ENCODE measurements around the gene CIT.

DNA sequence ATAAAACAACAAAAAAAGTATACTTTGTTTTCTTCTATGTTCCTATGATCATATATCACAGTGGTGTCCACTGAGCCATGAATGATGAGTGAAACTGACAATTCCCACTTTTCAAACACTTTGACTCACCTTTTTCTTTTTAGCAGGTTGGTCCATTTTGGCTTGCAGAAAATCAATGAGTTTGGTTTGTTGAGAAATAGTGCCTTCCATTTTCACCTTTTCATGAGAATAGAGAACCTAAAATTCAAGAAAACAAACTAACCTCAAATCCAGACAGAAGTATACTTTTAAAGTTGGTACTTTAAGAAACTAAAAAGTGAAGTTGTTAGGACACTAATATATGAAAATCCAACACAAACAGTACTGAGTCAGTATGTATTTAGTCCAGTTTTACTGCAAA is 156.8 kb downstream of the CIT start:
- TF ChIP-seq, protein P1, sequence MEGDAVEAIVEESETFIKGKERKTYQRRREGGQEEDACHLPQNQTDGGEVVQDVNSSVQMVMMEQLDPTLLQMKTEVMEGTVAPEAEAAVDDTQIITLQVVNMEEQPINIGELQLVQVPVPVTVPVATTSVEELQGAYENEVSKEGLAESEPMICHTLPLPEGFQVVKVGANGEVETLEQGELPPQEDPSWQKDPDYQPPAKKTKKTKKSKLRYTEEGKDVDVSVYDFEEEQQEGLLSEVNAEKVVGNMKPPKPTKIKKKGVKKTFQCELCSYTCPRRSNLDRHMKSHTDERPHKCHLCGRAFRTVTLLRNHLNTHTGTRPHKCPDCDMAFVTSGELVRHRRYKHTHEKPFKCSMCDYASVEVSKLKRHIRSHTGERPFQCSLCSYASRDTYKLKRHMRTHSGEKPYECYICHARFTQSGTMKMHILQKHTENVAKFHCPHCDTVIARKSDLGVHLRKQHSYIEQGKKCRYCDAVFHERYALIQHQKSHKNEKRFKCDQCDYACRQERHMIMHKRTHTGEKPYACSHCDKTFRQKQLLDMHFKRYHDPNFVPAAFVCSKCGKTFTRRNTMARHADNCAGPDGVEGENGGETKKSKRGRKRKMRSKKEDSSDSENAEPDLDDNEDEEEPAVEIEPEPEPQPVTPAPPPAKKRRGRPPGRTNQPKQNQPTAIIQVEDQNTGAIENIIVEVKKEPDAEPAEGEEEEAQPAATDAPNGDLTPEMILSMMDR (IDR thresholded peaks at IDR 0.05): no peak
- TF ChIP-seq ZFX (IDR thresholded peaks at IDR 0.05; ENCODE audit: borderline replicate concordance): no peak

All from 22Rv1 (cell line).